GM11168 (cell line): ENCODE data around the gene ENPP7.
"Not testable (repeated sequence)": the region's sequence is repeated elsewhere in the genome, so short reads cannot be mapped to it uniquely, and the experiment has no call there.

ENCODE experiments used
- in situ Hi-C: fragments of 300-500 bp; cut with MboI; formaldehyde crosslinking; loops from one replicate; pipeline ENCODE4 v1.12.0; 2022; ENCODE audit warnings: low sequenced_read_pairs; ENCODE audit not compliant: unreplicated experiment

ENPP7 gene

DNA sequence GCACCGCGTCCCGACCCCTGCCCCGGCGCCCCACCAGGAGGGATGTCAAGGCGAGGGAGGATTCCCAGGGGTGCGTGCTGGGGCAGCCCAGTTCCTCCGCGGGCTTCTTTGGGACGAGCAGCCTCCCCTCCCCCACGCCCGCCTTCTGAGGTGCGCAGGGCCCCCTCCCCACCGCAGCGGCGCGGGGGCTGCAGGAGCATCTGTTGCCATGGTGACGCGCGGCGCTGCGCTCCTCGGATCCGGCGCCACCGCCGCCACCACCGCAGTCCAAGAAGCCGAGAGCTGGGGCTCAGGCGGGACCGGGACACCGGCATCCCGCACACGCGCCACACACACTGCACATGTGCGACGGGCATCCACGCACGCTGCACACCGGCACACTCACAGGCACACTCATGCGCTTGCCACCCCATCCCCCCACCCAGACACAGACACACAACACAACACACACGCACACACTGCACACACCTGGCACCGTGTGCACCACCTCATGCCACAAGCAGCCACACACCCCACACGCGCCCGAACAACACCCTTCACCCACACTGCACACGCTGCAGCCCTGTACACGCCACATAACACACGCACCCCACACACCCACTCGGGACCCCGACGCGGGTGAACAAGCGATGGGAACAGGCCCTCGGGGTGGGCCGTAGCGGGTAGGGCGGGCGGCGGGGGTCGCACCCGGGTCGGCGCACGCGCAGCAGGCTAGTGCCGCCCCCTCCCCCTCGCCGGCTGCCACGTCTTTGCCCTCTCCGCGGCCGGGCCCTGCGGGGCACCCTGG is 17.0 kb downstream of the ENPP7 start:
- in situ Hi-C loops: no loop called here

DNA sequence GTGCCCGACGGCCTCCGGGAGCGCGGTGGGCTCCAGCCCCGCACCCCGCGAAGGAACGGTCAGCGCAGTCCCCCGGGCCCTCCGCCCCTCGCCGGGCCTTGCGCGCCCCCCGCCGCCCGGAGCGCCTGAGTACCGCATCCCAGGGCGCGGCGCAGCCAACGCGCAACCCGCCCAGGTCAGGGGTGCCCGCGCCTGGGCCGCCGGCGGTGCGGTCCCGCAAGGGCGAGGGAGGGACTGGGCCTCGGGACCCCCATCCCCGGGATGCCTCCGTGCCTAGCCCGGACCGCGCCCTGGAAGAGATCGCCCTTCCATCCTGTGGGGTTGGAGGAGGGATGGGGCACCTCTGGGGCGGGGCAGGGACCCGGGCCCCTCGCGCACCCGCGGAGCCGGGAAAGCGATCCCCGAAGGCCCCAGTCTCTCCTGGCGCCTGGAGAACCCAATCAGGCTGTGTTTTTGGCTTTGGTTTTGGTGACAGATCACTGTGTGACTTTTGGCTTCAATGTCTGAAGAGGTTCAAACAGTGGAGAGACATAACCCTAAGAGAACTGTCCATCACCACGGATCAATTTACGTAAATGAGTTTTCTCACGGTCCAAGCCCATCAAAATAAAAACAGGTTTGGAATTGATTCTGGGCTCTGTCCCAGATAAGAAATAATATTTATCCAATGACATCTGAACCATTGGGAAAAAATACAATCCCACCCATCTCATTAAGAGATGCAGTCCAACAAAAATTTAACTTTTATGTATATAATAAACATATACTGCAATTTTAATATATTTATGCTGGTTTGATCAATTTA is 17.8 kb downstream of the ENPP7 start:
- in situ Hi-C loops: no loop called here

DNA sequence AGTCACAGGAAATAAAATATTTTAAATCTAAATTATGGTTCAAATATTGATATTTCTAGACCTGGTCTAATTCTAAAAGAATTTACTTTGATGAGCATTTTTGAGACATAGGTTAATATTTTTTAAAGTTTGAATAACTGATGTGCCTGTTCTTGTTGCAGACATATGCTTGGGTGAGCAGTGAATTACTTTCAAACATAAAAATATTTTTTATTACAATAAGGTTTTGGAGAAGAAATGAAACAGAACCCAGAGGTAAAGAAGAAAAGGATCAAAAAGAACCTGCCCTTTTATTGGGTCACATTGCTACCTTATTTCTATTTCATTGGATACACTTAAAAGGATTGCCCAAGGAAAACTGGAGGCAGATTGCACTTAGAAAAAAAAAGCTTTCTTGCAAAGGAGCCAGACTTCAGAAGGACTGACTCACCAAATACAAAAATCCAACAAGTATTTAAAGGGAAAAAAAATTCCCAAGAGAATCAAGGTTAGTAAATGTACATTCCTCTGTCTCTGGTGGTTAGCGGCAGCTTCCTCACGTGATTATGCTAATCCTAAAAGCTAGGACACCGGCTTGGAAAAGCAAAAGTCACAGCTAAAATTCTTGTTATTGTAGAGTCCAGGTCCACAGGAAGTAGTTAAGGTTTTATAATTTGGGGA is 18.5 kb downstream of the ENPP7 start:
- in situ Hi-C loops: no loop called here

DNA sequence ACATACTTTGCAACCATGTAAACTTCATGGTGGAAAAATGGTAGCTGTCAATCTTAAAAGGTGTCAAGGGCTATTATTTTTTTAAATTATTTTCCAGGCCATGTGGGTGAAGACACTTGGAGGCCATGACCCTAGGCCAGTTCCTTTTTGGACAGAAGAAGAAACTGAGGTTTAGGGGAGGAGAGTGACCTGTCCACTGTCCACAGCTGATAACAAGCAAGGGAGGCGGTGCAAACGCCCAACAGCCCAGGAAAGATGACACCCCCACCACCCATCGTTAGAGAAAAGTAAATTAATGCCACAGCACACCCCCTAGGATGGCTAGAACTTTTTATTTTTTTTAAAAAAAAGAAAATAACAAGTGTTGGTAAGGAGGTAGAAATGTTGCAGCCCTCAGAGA is 19.2 kb downstream of the ENPP7 start:
- in situ Hi-C loops: no loop called here

DNA sequence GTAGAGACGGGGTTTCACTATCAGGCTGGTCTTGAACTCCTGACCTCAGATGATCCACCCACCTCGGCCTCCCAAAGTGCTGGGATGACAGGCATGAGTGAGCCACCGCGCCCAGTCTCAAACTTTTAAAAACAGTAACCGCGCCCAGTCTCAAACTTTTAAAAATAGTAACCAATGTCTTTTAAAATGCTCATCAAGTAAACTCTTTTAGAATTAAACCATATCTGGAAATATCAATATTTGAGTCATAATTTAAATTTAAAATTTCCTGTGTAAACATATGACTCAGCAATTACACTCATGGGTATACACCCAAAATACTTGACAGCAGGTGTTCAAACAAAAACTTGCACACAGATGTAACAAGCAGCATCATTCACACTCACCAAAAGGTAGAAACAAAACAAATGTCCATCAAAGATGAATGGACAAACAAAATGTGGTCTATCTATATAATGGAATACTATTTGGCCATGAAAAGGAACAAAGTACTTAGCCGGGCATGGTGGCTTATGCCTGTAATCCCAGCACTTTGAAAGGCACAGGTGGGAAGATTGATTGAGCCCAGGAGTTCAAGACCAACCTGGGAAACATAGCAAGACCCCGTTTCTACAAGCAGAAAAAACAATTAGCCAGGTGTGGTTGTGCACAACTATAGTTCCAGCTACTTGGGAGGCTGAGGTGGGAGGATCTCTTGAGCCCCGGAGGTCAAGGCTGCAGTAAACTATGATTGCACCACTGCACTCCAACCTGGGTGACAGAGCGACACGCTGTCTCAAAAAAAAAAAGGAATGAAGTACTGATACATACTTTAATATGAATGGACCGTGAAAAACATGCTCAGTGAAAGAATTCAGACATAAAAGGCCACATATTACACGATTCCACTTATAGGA is 20.2 kb downstream of the ENPP7 start:
- in situ Hi-C loops: no loop called here

DNA sequence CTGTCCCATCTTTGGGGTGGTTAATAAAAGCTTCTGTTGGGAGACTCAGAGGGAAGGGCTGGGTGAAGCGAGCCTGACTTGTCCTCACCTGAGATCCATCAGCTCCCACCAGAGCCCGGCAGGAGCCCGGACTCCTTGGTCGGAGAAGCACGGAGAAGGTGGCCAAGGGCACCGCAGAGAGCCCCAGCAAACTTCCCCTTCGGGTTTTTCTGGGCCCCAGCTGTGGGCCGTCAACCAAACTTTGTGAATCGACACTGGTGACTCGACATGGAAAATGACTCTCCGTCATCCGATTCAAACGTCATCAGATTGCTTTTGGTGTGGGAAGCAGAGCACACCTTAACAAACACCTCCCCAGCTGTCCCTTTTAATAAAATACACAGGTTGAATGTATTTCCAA is 21.4 kb downstream of the ENPP7 start:
- in situ Hi-C loops: no loop called here

DNA sequence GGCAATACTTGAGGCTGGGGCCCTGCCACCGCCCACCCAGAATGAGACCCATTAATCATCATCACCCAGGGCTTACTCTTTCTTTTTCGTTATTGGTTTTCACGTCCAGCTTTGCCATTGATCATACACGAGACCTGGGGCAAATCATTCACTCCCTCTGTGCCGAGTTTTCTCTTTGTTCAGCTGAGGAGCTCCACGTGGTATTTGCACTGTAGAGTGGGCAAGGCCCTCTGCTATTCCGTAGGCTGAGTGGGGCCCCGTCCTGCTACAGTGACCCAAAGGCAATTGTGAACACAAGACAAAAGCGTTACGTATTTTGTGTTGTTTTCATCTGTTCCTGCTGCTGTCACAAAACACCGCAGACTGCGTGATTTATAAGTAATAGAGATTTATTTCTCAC is 23.6 kb downstream of the ENPP7 start:
- in situ Hi-C loops: no loop called here

DNA sequence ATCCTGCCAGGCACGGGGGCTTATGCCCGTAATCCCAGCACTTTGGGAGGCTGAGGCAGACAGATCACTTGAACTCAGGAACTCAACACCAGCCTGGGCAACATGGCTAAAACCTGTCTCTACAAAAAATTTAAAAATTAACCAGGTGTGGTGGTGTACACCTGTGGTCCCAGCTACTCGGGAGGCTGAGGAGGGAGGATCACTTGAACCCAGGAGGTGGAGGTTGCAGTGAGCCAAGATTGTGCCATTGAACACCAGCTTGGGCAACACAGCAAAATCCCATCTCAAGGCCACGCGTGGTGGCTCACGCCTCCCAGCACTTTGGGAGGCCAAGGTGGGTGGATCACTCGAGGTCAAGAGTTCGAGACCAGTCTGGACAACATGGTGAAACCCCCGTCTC is 24.2 kb downstream of the ENPP7 start:
- in situ Hi-C loops: not testable (repeated sequence)

DNA sequence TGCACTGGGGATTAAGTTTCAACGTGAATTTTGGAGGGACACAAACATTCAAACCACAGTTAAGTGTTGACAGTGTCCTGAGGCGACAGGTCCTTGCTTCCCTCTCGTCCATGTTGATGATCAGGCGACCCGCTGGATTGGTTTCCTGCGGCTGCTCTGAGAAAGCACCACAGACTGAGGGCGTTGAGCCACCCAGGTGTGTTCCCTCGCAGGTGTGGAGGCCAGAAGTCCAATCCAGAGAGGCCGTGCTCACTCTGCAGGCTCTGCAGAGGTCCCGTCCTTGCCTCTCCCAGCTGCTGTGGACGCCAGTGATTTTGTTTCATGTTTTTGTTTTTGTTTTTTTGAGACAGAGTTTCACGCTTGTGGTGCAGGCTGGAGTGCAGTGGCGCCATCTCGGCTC is 24.8 kb downstream of the ENPP7 start:
- in situ Hi-C loops: no loop called here

DNA sequence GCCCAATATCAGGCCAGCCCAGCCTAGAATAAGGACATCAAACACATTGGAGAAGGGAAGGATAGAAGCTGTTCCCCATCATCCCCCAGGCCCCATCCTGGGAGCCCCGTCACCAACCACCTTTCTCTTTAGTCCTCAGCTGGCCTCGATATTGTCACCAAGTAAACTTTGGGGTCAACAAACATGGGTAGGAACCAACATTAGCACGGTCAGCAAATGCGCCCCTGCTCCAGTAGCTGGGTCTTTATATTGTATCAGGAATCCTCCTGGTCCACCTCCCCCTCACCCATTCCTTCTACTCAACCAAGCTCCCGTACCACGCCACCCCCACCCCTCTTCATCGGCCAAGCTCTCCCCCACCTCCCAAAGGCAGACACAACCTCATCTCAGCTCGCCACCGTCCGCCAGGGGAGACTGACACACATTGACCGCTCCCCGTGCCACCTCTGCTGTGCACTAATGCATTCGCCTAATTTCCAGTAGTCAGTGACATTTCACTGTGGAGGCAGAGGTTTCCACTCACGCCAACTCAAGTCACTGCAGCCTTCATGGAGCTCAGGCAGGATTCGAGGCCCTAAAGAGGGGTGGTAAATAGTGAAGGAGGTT is 26.5 kb downstream of the ENPP7 start:
- in situ Hi-C loops: no loop called here

DNA sequence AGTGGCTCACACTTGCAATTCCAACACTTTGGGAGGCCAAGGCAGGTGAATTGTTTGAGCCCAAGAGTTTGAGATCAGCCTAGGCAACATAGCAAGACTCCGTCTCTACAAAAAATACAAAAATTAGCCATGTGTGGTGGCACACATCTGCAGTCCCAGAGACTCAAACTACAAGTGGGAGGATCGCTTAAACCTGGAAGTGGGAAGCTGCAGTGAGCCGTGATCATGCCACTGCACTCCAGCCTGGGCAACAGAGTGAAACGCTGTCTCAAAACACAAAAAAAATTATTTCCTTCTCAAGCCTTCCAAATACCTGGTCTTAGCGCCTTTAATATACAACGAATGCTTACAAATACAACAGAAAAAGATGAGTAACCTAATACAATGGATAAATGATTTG is 27.5 kb downstream of the ENPP7 start:
- in situ Hi-C loops: no loop called here

DNA sequence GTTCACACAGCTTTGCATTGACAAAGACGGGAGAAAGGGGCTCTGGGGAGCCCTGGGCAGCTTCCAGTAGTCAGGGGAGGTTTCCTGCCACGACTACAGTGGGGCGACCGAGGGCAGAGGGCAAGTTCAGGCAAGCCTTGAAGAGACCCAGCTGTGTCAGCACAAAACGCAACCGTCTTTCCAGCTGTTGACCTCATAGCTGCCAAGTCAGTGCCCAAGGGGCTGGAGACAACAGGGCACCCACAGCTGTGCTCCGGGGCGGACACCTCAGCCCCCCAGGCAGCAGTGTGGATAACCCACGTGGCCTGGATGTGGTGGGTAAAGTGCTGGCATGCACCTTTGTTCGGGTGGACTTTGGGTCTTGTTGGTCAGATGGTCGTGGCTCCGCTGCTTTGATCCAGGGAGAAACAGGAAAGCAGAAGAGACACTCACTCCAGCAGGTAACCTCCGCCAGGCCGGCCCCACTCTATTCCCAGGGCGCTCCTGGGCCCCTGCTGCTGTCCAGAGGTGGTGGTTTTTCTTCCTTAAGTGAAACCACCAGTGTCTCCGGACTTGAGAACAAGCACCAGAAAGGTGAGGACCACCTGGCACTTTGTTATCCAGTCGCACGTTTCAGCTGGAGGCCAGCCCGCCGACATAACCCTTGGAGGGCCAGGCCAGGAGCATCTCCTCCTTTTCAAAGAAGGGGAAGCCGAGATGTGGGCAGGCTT is 29.6 kb downstream of the ENPP7 start:
- in situ Hi-C loops: no loop called here

DNA sequence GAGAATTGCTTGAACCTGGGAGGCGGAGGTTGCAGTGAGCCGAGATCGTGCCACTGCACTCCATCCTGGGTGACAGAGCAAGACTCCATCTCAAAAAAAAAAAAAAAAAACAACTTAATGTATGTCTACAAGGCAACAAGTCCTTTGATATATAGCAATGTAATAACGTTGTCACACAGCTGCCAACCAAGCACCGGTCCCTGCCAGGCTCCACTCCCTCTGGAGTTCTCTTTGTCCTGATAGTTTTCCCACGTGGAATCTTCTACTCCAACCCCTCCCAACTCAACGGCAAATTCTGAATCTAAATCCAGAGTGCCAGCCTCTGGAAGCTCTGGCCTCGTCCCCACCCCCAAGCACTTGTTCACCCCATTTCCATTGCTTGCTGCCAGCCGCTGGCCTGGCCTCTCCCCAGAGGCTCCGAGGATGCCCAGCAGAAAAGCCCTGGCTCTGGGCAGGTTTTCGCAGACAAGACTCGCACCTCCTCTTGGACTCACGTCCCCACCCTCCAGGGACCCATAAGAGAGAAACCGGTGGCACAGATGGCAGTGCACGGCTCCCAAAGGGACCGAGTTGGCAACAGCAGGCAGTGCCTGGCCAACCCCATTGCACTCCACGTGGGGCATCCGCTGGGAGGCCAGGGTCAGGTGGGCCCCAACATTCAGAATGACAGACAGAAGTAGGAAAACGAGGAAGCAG is 31.3 kb downstream of the ENPP7 start:
- in situ Hi-C loops: no loop called here

DNA sequence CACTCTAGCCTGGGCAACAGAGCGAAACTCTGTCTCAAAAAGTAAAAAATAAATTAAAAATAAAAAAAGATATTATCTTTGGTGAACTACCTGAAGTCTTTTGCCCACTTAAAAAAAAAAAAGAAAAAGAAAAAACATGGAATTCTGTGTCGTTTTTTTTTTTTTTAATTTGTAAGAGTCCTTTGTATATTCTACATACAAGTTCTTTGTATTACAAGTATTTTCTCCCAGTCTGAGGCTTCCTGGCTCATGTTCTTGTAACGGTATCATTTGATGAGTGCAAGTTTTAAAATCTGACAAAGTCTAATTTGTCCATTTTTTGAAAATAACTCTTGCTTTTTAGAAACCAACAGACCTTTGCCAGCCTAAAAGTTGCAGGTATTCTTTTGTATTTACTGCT is 35.0 kb downstream of the ENPP7 start:
- in situ Hi-C loops: no loop called here

DNA sequence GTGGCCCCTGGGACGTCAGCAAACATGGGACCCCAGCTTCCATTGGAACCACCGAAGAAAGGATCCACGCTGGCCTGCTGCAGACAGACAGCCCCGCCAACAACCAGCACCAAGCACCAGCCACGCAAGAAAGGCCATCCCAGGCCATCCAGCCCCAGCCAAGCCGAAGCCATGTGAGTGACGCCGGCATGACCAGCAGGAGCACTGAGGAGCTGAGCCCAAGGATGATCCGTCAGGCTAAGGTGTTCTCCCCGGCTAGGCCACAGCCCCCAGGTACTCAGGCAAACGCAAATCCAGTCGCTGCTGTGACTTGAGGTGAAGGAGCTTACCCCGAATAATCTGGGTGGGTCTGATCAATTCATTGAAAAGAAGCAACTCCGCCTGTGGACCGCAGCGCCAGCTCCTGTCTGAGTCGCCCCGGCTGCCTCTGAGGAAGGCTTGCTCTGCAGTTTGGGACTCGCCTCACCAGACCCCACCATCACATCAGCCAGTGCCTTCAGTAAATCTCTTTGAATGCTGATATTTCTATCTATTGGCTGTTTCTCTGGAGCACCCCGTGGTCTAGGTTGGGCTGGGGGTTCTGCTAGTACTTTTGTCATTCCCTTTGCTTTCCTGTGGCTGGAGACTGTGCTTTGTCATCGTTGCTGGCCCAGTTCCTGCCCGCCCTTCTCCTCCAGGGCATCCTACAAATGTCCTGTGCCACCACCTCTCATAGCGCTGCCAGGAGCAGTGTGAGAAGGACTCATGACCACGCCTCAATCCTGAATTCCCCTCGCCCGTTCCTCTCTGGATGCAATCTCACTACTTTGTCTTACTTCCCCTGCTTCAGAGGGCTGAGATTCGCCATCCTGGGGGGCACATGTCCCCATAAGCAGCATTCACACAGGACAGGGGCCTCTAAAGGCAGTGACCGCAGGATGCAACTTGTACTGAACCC is 39.1 kb downstream of the ENPP7 start:
- in situ Hi-C loops: no loop called here

DNA sequence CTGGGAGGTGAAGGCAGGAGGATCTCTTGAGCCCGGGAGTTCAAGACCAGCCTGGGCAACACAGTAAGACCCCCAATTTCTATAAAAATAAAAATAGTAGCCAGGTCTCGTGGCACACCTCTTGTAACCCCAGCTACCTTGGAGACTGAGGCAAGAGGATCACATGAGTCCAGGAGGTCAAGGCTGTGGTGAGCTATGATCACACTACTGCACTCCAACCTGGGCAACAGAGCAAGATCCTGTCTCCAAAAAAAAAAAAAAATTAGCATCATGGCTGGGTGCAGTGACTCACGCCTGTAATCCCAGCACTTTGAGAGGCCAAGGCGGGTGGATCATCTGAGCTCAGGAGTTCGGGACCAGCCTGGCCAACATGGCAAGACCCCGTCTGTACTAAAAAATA is 40.5 kb downstream of the ENPP7 start:
- in situ Hi-C loops: no loop called here

DNA sequence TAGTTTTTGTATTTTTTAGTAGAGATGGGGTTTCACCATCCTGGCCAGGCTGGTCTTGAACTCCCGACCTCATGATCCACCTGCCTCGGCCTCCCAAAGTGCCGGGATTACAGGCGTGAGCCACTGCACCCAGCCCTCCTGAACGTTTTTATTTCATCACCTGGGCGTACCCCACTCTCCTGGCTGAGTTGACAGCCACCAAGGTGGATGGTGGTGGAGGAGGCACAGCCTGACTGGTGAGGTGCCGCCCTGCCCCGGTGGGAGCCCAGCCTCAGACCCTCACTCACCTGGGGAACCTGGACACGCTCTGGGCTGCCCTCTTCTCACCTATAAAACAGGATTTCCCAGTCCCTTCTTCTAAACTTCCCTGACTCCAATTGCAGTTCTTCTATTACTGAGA is 42.0 kb downstream of the ENPP7 start:
- in situ Hi-C loops: not testable (repeated sequence)

DNA sequence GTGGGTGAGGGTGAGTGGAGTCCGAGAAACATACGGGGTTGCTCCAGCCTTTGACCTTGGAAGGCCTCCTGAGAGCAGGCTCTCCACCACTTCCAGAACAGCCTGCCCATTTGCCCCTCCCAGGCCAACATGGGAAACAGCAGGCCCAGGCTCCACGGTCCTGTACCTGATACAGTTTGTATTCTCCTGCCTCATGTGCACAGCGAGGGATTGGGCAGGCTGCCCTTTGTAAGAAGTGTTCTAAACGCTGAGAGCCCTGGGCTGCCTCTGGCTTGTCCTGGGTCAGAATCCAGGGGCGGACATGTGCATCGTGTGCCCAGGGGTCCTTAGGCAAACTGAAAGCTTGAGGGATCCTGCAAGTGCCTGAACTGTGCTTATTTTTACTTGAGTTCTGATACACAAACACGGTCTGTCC is 43.8 kb downstream of the ENPP7 start:
- in situ Hi-C loops: no loop called here
